ENCODE measurements around the gene ROBO2.

The ROBO2 gene

DNA sequence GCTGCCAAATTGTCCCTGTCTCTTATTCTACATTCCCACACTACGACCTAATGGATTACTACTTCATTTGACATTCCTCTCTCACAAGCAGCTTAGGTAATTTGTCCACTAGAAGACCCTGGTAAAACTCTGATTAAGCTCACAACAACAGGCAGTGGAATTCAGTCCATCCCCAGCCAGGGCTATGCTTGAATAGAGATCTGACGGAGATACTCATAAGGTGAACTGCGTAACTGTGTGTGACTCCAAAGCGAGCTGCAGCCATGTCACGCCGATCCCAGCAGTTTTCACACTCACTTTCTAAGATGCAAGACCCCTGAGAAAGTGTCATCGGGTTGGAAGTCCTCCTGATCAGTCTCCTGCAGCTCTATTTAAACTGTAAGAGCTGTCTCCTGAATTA lies 25.7 kb upstream of the ROBO2 start:
- TF ChIP-seq, protein P1, sequence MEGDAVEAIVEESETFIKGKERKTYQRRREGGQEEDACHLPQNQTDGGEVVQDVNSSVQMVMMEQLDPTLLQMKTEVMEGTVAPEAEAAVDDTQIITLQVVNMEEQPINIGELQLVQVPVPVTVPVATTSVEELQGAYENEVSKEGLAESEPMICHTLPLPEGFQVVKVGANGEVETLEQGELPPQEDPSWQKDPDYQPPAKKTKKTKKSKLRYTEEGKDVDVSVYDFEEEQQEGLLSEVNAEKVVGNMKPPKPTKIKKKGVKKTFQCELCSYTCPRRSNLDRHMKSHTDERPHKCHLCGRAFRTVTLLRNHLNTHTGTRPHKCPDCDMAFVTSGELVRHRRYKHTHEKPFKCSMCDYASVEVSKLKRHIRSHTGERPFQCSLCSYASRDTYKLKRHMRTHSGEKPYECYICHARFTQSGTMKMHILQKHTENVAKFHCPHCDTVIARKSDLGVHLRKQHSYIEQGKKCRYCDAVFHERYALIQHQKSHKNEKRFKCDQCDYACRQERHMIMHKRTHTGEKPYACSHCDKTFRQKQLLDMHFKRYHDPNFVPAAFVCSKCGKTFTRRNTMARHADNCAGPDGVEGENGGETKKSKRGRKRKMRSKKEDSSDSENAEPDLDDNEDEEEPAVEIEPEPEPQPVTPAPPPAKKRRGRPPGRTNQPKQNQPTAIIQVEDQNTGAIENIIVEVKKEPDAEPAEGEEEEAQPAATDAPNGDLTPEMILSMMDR (IDR thresholded peaks at IDR 0.05; ENCODE audit: insufficient read depth, low read depth, low read length, missing control alignments), result no peak
- no peak for DNase-seq (ENCODE audit: low read depth)
- H3K4me3 ChIP-seq (ENCODE audit: low read depth, low read length), result no peak overlapping the region

DNA sequence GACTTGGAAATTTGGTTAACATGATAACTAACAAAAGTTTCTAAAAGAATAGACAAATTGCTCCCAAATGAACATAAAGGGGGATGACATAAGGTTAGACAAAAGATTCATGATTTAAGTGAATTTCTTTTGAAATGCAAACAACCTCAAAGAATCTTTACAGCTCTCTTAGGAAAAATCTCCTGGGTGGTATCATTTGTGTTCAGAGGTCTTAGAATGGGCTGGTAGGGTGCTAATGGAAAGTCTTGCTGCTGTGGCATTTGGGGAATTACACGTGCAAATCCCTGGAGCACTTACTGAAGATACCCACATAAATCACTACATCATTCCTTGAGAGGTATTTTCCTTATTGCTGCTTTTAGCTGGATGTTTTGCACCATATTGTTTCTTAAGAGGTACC lies 14.4 kb upstream of the ROBO2 start:
- no peak for DNase-seq (ENCODE audit: low read depth)
- TF ChIP-seq, protein P1 (IDR thresholded peaks at IDR 0.05; ENCODE audit: insufficient read depth, low read depth, low read length, missing control alignments), result no peak

DNA sequence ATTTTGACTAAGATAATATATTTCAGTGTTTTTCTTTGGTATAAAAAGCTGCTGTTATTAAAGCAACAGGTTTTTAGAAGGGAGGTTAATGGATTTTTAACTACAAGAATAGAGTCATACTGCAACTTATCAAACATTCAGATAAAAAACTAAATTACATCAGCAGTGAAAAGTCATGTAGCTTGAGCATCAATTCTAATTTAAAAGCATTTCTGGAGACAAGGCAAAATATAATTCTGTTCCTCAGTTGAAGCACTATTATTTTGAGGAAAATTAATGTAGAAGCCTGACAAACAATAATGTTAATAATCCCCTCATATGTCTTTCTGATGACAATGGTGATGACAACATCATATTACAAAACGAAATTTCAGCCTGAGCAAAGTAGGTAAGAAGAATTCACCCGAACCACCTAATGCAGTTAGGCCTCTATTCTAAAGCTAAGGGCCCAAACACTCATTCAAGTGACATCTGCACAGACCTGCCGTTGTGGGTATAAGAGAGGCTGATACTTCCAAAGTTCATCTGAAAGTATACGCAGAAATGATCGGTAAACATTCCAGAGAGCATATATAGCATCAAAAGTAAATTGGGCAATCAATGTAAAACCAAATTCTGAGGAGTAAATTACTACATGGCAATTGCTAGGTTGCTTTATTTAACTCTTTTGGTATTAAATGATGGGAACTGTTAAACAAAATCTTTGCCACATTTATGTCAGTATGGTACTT lies 12.8 kb upstream of the ROBO2 start:
- TF ChIP-seq, protein P1 (IDR thresholded peaks at IDR 0.05; ENCODE audit: insufficient read depth, low read depth, low read length, missing control alignments), result no peak
- no peak for DNase-seq (ENCODE audit: low read depth)
- no peak overlapping the region for H3K4me3 ChIP-seq (ENCODE audit: low read depth, low read length)

More for the DNA sequence above, 14.4 kb upstream of the ROBO2 start:
- no peak overlapping the region for H3K4me3 ChIP-seq (ENCODE audit: low read depth, low read length)

DNA sequence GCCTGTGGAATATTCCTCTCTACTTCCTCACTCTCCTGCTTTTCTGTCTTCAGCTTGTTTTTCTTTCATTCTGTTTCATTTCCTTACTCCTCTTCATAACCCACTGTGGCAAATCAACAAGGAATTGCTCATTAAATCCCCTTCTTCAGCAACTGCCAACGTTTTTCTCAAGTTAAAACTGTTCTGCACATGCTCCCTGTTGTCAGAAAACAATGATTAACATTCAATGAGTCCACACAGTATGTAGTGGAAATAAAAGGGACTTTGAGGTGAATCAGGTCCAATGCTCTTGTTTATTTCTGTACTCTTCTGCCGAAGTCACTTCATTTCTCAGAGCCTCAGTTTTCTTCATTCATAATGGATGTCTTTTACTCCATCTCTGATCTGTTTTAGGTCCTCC lies 11.9 kb upstream of the ROBO2 start:
- no peak overlapping the region for H3K4me3 ChIP-seq (ENCODE audit: low read depth, low read length)
- DNase-seq (ENCODE audit: low read depth), result no peak
- TF ChIP-seq, protein P1 (IDR thresholded peaks at IDR 0.05; ENCODE audit: insufficient read depth, low read depth, low read length, missing control alignments), result no peak

DNA sequence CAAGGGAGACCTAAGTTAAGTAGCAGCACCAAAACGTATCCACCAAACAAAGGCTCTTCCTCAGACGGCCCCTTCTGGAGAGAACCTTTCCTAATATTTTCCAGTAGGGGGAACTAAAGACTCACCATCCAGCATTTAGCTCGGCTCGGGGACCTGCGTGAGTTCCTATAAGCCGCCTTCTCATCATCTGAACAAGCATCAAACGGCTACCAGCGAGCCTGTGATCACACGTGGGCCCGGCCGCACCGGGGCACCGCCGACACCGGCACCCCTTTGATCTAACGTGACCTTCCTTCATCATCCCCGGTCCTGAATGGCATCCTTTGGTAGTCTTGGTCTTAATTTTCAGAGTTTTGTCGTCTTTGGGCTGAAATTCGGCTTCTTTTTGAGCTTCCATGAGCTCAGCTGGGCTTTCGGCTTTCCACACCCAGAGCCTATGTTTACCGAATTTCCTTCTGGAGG lies 1.4 kb upstream of the ROBO2 start:
- H3K4me3 ChIP-seq (ENCODE audit: low read depth, low read length), result no peak overlapping the region
- peak; percentile 27 for DNase-seq (ENCODE audit: low read depth)
- TF ChIP-seq, protein P1 (IDR thresholded peaks at IDR 0.05; ENCODE audit: insufficient read depth, low read depth, low read length, missing control alignments), result no peak

DNA sequence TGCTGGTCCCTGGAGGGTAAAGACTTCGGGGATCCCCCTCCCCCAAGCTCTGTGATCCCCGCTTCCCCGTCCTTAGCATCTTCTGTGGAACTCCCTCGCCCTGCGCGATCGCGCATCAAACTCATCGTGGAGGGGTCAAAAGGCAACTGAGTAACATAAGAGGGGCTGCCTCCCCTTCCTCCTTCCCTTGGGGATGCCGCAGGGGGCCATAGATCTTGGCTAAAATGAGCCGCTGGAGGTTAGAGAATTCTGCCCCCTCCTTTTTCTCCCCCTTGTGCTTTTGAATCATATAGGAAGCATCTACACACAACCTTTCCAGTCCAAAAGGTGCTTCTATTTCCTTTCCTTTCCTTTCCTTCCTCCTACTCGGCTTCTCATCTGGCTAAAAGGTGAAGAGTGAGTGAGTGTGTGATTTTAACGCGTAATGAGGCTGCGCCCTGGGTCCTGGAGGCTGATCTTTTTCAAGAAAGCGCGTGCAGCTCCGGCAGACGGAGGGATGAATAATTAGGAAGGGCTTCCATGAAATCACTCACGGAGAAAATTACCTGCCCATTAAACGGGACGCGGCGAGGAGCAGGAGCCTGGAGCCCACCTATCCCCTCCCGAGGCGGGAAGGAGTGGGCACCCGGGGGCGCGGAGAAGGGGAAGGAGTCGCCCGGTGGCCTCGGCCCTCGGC lies 831 bp upstream of the ROBO2 start:
- TF ChIP-seq, protein P1 (IDR thresholded peaks at IDR 0.05; ENCODE audit: insufficient read depth, low read depth, low read length, missing control alignments), result no peak
- H3K4me3 ChIP-seq (ENCODE audit: low read depth, low read length), result no peak overlapping the region
- no peak for DNase-seq (ENCODE audit: low read depth)

Data from GM12865 (cell line).